Stimulated activated CD4-positive, alpha-beta T cell treated with anti-CD3 and anti-CD28 coated beads, TNF-alpha, amount 100 ng/mL, for 4 hours (primary cell): ENCODE data around the gene CCDC89.
A peak's percentile ranks its signal among the peaks of the same experiment; 100 is the strongest.

Experiments used
- DNase-seq, 3 experiments: peaks; one replicate each; pipeline ENCODE4 v3.0.0-alpha.2; 2020; ENCODE audit warnings: low read depth in 3 of 3

Gene CCDC89

DNA sequence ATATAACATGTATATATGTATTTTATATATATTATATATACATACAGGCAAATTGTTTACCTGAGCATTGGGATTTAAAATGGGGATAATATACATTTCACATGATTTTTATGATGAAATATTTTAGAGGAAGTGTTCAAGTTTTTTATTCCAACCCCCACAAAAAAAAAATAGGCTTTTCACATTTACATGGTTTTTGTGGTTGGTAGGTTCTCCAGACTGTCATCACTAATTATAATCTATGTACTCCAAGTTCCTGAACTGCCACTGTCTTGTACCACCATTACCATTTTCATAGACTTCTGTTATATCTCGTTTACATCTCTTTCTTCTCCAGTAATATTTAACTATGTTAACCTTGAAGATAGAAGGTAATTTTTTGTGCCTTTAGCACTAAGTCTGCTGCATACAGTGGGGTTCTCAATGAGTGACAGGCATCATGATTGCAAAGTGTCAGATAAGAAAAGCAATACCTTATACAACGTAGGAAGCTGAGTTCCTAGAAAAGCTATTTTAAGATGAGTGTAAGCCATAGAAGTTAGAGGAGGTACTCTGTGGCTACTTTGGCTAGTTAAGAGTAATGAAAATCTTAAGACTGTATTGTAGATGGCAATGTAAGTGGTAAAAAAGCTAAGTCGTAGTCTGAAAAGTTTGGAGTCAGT is 33.1 kb downstream of the CCDC89 start:
- DNase-seq, result no peak

GRCh38 chr11:85651118-85651517 is 34.9 kb downstream of the CCDC89 start:
- DNase-seq, result no peak

DNA sequence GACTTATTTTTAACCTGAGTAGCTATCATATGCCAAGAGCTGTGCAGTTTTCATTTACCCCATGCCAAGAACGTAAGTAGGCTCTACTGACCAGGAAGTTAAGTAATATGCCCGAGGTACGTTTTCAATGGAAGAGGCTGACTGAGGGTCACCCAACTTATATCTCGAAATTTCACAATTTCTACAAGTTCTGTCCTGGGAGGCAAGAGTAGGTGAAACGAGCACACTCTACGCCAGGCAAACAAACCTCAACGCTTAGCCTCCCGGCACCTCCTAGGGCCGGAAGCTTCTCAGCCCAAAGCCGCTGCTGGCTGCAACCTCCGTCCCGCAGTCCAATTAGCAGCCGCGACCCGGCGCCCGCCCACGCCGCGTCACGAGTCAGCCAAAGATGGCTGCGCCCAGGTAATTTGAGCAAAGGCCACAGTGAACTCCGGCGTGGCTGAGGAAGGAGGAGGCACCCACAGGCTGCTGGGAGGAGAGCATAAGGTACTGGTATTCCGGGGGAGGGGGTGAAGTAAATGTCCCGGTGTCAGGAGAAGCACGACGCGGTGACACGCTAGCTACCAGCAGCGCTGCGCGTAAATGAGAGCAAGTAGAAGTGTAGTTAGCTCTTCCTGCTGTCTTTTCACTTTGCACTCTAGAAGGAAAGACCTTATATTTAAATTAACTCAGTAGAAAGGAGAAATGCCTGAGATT is 38.2 kb downstream of the CCDC89 start, which contains the start of gene TMEM126A:
TMEM126A (plus strand) TSS at position 364 of the 696 bp plus-strand sequence. CDS start 2,289 bp downstream, outside the sequence.
- DNase-seq, result peak; percentile 86 to 90 (median 87)

DNA sequence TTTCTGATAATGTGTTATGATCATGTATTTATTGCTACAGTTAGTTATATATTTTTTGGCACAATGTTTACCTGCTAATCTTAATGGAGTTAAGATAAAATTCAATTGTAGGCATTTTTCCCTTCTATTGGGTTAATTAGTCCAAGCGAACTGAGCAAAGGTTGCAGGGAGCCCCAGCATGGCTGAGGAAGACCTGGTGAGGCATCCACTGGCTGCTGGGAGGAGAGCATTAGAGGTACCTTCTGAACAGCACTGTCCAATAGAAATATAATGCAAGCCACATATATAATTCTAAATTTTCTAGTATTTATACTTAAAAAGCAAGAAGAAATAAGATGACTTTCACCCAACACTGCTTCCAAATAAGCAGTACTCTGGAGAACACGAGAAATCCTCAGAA is 38.9 kb downstream of the CCDC89 start:
- DNase-seq, result no peak

DNA sequence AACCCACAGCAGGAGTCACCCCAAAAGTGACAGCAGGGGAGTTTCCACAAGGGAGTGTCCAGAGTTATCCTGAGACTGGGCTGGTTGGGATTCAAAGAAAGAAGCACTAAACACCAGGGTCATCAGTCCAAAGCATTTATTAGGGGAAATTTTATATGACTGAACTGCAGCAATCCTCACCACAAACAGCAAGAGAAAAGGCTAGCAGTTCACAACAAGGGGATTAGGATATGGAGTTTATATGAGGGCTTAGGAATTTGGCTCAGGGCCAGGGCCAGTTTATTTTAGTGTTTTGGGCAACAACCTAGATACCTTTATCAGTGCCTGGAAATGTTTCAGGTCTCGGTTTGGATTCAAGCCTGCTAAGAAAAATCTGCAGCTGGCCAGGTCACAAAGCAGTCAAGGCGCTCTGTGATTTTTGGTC is 42.8 kb downstream of the CCDC89 start:
- no peak for DNase-seq

- DNase-seq, result no peak
Measured at GRCh38 chr11:85634747-85635146, 51.2 kb downstream of the CCDC89 start.
